ENCODE results near the gene EVA1C.

Gene EVA1C

GRCh38 chr21:32422064-32422463 lies 9.6 kb downstream of the EVA1C start:
- no peak for DNase-seq (ENCODE audit: extremely low spot score)
- CTCF ChIA-PET: no interaction called here
- POLR2A ChIA-PET: no interaction called here
- TF ChIP-seq CTCF (IDR thresholded peaks at IDR 0.05; ENCODE audit: control extremely low read depth, extremely low read depth, low read depth, missing control alignments): no peak

- CTCF ChIA-PET: interaction anchor here (1.0 to 1.4 kb wide), 3 partner anchors 17 to 177 kb away, joined by 3 to 4 read pairs (median 4); no protein-coding TSS in a partner anchor
- no peak for DNase-seq (ENCODE audit: extremely low spot score)
- POLR2A ChIA-PET: no interaction called here
- TF ChIP-seq CTCF (IDR thresholded peaks at IDR 0.05; ENCODE audit: control extremely low read depth, extremely low read depth, low read depth, missing control alignments): no peak
Observed at GRCh38 chr21:32423320-32424190, 11.0 kb downstream of the EVA1C start.

- no peak for TF ChIP-seq CTCF (IDR thresholded peaks at IDR 0.05; ENCODE audit: control extremely low read depth, extremely low read depth, low read depth, missing control alignments)
- no peak for DNase-seq (ENCODE audit: extremely low spot score)
- POLR2A ChIA-PET: no interaction called here
- CTCF ChIA-PET: interaction anchor here (1.0 to 1.1 kb wide), 2 partner anchors 18 to 22 kb away, joined by 3 to 4 read pairs; no protein-coding TSS in a partner anchor
Observed at GRCh38 chr21:32424191-32424535, 11.7 kb downstream of the EVA1C start.

GRCh38 chr21:32424674-32425073 lies 12.2 kb downstream of the EVA1C start:
- no peak for TF ChIP-seq CTCF (IDR thresholded peaks at IDR 0.05; ENCODE audit: control extremely low read depth, extremely low read depth, low read depth, missing control alignments)
- ChIA-PET CTCF (interaction anchor here (1.0 to 1.2 kb wide), 3 partner anchors 18 to 21 kb away, joined by 3 to 4 read pairs (median 3); no protein-coding TSS in a partner anchor), POLR2A (no interaction called here)
- no peak for DNase-seq (ENCODE audit: extremely low spot score)

- no peak for DNase-seq (ENCODE audit: extremely low spot score)
- no peak for TF ChIP-seq CTCF (IDR thresholded peaks at IDR 0.05; ENCODE audit: control extremely low read depth, extremely low read depth, low read depth, missing control alignments)
- POLR2A ChIA-PET: no interaction called here
- CTCF ChIA-PET: interaction anchor here (1.2 kb wide), 1 partner anchor 22 kb away, joined by 3 read pairs; no protein-coding TSS in a partner anchor
Observed at GRCh38 chr21:32425628-32426027, 13.1 kb downstream of the EVA1C start.

GRCh38 chr21:32426066-32426465 lies 13.6 kb downstream of the EVA1C start:
- CTCF ChIA-PET: interaction anchor here (1.2 kb wide), 1 partner anchor 23 kb away, joined by 3 read pairs; no protein-coding TSS in a partner anchor
- no peak for DNase-seq (ENCODE audit: extremely low spot score)

More at GRCh38 chr21:32426066-32426465, 13.6 kb downstream of the EVA1C start:
- POLR2A ChIA-PET: no interaction called here
- no peak for TF ChIP-seq CTCF (IDR thresholded peaks at IDR 0.05; ENCODE audit: control extremely low read depth, extremely low read depth, low read depth, missing control alignments)

All from GM10248 (cell line).